HEK293T (cell line): ENCODE measurements around the gene TMEM219.

Experiments
- ARNT ChIP-seq: fragments of 450-650 bp; IDR thresholded peaks from 2 replicates; pipeline ENCODE4 v1.6.1; 2017; ENCODE audit warnings: mild to moderate bottlenecking
- BHLHE40 ChIP-seq: fragments of 450-650 bp; IDR thresholded peaks from 2 replicates; pipeline ENCODE4 v1.6.1; 2016; ENCODE audit warnings: mild to moderate bottlenecking, moderate library complexity, borderline replicate concordance
- ELF4 ChIP-seq: fragments of 450-650 bp; IDR thresholded peaks from 2 replicates; pipeline ENCODE4 v1.6.1; 2017; ENCODE audit warnings: antibody characterized with exemption
- FOXA1 ChIP-seq: fragments of 450-650 bp; IDR thresholded peaks from 2 replicates; pipeline ENCODE4 v1.6.1; 2016; ENCODE audit warnings: mild to moderate bottlenecking
- FOXK2 ChIP-seq: fragments of 450-650 bp; IDR thresholded peaks from 2 replicates; pipeline ENCODE4 v1.6.1; 2016; ENCODE audit warnings: mild to moderate bottlenecking
- FOXM1 ChIP-seq: fragments of 450-650 bp; IDR thresholded peaks from 2 replicates; pipeline ENCODE4 v1.6.1; 2017; ENCODE audit warnings: mild to moderate bottlenecking, borderline replicate concordance
- HDGF ChIP-seq: fragments of 450-650 bp; IDR thresholded peaks from 2 replicates; pipeline ENCODE4 v1.6.1; 2017; ENCODE audit warnings: antibody characterized with exemption, borderline replicate concordance
- NFRKB ChIP-seq: fragments of 450-650 bp; IDR thresholded peaks from 2 replicates; pipeline ENCODE4 v1.6.1; 2016; ENCODE audit warnings: mild to moderate bottlenecking, moderate library complexity
- SP1 ChIP-seq: fragments of 450-650 bp; IDR thresholded peaks from 2 replicates; pipeline ENCODE4 v1.6.1; 2017
- TARDBP ChIP-seq: fragments of 450-650 bp; IDR thresholded peaks from 2 replicates; pipeline ENCODE4 v1.6.1; 2016

DNA sequence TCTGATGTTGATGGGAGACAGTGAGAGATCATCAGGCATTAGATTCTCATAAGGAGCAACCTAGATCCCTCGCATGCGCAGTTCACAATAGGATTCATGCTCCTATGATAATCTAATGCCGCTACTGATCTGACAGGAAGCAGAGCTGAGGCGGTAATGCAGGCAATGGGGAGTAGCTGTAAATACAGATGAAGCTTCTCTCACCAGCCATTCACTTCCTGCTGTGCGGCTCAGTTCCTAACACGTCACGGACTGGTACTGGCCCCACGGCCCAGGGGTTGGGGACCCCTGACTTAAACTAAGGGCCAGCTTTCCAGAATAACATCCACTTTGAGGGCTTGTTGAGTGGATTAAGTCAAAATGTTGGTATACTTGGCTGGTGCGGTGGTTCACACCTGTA is 2.6 kb upstream of the TMEM219 start:
- TF ChIP-seq FOXK2, result no peak
- no peak for TF ChIP-seq NFRKB
- no peak for TF ChIP-seq BHLHE40
- no peak for TF ChIP-seq FOXM1
- TF ChIP-seq FOXA1, result no peak
- no peak for TF ChIP-seq TARDBP
- no peak for TF ChIP-seq ARNT
- TF ChIP-seq SP1, result no peak
- TF ChIP-seq ELF4, result no peak
- TF ChIP-seq HDGF, result no peak
